Measurements from ENCODE around the gene ARTN.

The ARTN gene

GRCh38 chr1:43985984-43986595, 52.5 kb downstream of the ARTN start:
- no peak for DNase-seq (ENCODE audit: low read depth)

- DNase-seq (ENCODE audit: low read depth), result no peak
These were observed 53.1 kb downstream of the ARTN start for GRCh38 chr1:43986712-43987111.
